ENCODE results near the gene MAP3K5.

Gene MAP3K5

GRCh38 chr6:136773473-136773796 is 18.8 kb downstream of the MAP3K5 start:
- no peak for DNase-seq (ENCODE audit: low read depth)

GRCh38 chr6:136772685-136773472 is 19.4 kb downstream of the MAP3K5 start:
- DNase-seq (ENCODE audit: low read depth) = no peak

GRCh38 chr6:136771306-136771705 is 21.0 kb downstream of the MAP3K5 start:
- DNase-seq (ENCODE audit: low read depth) = no peak

- DNase-seq (ENCODE audit: low read depth) = no peak
These were observed 22.5 kb downstream of the MAP3K5 start for GRCh38 chr6:136769759-136770158.

GRCh38 chr6:136769124-136769523 is 23.2 kb downstream of the MAP3K5 start:
- no peak for DNase-seq (ENCODE audit: low read depth)

- DNase-seq (ENCODE audit: low read depth) = peak; percentile 53
These were observed 24.5 kb downstream of the MAP3K5 start for GRCh38 chr6:136767570-136768309.

GRCh38 chr6:136767103-136767502 is 25.2 kb downstream of the MAP3K5 start:
- DNase-seq (ENCODE audit: low read depth) = no peak

- no peak for DNase-seq (ENCODE audit: low read depth)
These were observed 26.0 kb downstream of the MAP3K5 start for GRCh38 chr6:136766274-136766673.

GRCh38 chr6:136764517-136764993 is 27.7 kb downstream of the MAP3K5 start:
- no peak for DNase-seq (ENCODE audit: low read depth)

GRCh38 chr6:136763716-136764516 is 28.4 kb downstream of the MAP3K5 start:
- DNase-seq (ENCODE audit: low read depth) = no peak

- no peak for DNase-seq (ENCODE audit: low read depth)
These were observed 29.0 kb downstream of the MAP3K5 start for GRCh38 chr6:136763255-136763654.

GRCh38 chr6:136762022-136762975 is 30.0 kb downstream of the MAP3K5 start:
- DNase-seq (ENCODE audit: low read depth) = no peak

GRCh38 chr6:136761227-136761922 is 30.9 kb downstream of the MAP3K5 start:
- DNase-seq (ENCODE audit: low read depth) = peak; percentile 47

GRCh38 chr6:136760781-136761180 is 31.5 kb downstream of the MAP3K5 start:
- peak; percentile 46 for DNase-seq (ENCODE audit: low read depth)

- DNase-seq (ENCODE audit: low read depth) = peak; percentile 74
These were observed 35.1 kb downstream of the MAP3K5 start for GRCh38 chr6:136757150-136757549.

- no peak for DNase-seq (ENCODE audit: low read depth)
These were observed 37.5 kb downstream of the MAP3K5 start for GRCh38 chr6:136754820-136755219.

GRCh38 chr6:136753624-136754023 is 38.7 kb downstream of the MAP3K5 start:
- DNase-seq (ENCODE audit: low read depth) = no peak

GRCh38 chr6:136752554-136752953 is 39.7 kb downstream of the MAP3K5 start:
- no peak for DNase-seq (ENCODE audit: low read depth)

- no peak for DNase-seq (ENCODE audit: low read depth)
These were observed 40.3 kb downstream of the MAP3K5 start for GRCh38 chr6:136751991-136752390.

- DNase-seq (ENCODE audit: low read depth) = no peak
These were observed 40.7 kb downstream of the MAP3K5 start for GRCh38 chr6:136751522-136751956.
